ENCODE measurements around the gene WASHC4. TPM values are rescaled to one million over a fixed set of nuclear protein-coding genes. Genes with fewer than 3 reads are reported as not detected.

WASHC4 gene
- total and polyA plus RNA-seq, 2 donors (not counting 3 experiments of a cell fraction or from before 2014, with no cell fraction given), result 30.4 to 123 TPM

- no peak for FAIRE-seq
- intact Hi-C loops (cut with micrococcal nuclease), result no loop called here
Measured at GRCh38 chr12:105196090-105196489, 88.6 kb downstream of the WASHC4 start.

More at GRCh38 chr12:105196090-105196489, 88.6 kb downstream of the WASHC4 start:
- Histone ChIP-seq H3K36me3 (ENCODE audit: control insufficient read depth in 2 of 2, extremely low read depth in 1 of 2, insufficient read depth in 2 of 2, low read length in 2 of 2) (peaks cover 8 to 26% of the 10 kb centered on the region in 2 experiments), H3K79me2 (ENCODE audit: control insufficient read depth, insufficient read depth, low read length) (no peaks in the 10 kb centered on the region), H3K9ac (replicated peaks; ENCODE audit: extremely low read depth, insufficient read depth, low read length) (no peak overlapping the region), H3K27me3 (ENCODE audit: control insufficient read depth in 2 of 2, insufficient read depth in 2 of 2, low read length in 2 of 2) (no peaks in the 10 kb centered on the region), H4K20me1 (replicated peaks; ENCODE audit: control insufficient read depth, extremely low read depth, insufficient read depth, low read length) (no peaks in the 10 kb centered on the region), H3K4me3 (replicated peaks in 1 of 3; ENCODE audit: insufficient read depth in 1 of 3, low read depth in 1 of 3, low read length in 3 of 3) (no peak overlapping the region), H3K4me2 (ENCODE audit: insufficient read depth, low read length) (no peak overlapping the region), H3K9me3 (replicated peaks; ENCODE audit: control insufficient read depth, insufficient read depth, low read length) (no peaks in the 10 kb centered on the region), H3K4me1 (ENCODE audit: control insufficient read depth, extremely low read depth, insufficient read depth, low read length) (no peaks in the 10 kb centered on the region), H3K27ac (ENCODE audit: insufficient read depth, low read depth, low read length) (no peak overlapping the region), H3K9me1 (replicated peaks; ENCODE audit: control insufficient read depth, extremely low read depth, insufficient read depth, low read length) (no peaks in the 10 kb centered on the region), H2AFZ (ENCODE audit: low read depth, low read length) (no peak overlapping the region)
- CTCF ChIA-PET, result no interaction called here
- POLR2A ChIA-PET, result interaction anchor here (0.7 kb wide), 1 partner anchor 19 kb away, joined by 5 read pairs; no protein-coding TSS in a partner anchor
- dilution Hi-C loops (cut with MboI; ENCODE audit: extremely low pct_ligation_motif_present, low sequenced_read_pairs), result no loop called here
- BruUV-seq (replicated peaks), result no TSS peak
- TF ChIP-seq EZH2 (IDR thresholded peaks at IDR 0.05; ENCODE audit: borderline replicate concordance, low read depth, low read length, severe bottlenecking), result no peak
- TF ChIP-seq FOS (IDR thresholded peaks at IDR 0.05; ENCODE audit: borderline replicate concordance, insufficient read depth, low read length), result no peak
- no peak for TF ChIP-seq MAX (IDR thresholded peaks at IDR 0.05; ENCODE audit: insufficient read depth, insufficient read length)
- no peak for TF ChIP-seq CTCF (IDR thresholded peaks at IDR 0.05; ENCODE audit: extremely low read depth in 1 of 2, insufficient read depth in 1 of 2, low read depth in 1 of 2, low read length in 2 of 2)
- no peak for TF ChIP-seq GATA2 (IDR thresholded peaks at IDR 0.05; ENCODE audit: insufficient read depth, insufficient read length, low read depth, low read length)
- TF ChIP-seq POLR2AphosphoS5 (IDR thresholded peaks at IDR 0.05; ENCODE audit: insufficient read depth, low read depth, low read length), result no peak
- TF ChIP-seq JUN (IDR thresholded peaks at IDR 0.05; ENCODE audit: borderline replicate concordance, insufficient read depth, insufficient read length, low read depth), result no peak
- TF ChIP-seq MYC (IDR thresholded peaks at IDR 0.05; ENCODE audit: low read depth, low read length), result no peak
- TF ChIP-seq POLR2A (IDR thresholded peaks at IDR 0.05; ENCODE audit: low read depth, low read length), result no peak
- no peak for DNase-seq (ENCODE audit: low read depth, low spot score)
